ENCODE results near the gene GLI3. TPM values are rescaled to one million over a fixed set of nuclear protein-coding genes. Genes with fewer than 3 reads are reported as not detected.

The GLI3 gene
- total and polyA plus RNA-seq, 12 donors = 1.1 to 18.0 (median 4.6) TPM

GRCh38 chr7:42226354-42226941 is 10.6 kb downstream of the GLI3 start:
- DNase-seq = no peak
- H3K4me3 ChIP-seq = no peak overlapping the region
- intact Hi-C loops (cut with DNase I) = no loop called here
- TF ChIP-seq POLR2A (IDR thresholded peaks at IDR 0.05) = no peak
- TF ChIP-seq, protein P1, sequence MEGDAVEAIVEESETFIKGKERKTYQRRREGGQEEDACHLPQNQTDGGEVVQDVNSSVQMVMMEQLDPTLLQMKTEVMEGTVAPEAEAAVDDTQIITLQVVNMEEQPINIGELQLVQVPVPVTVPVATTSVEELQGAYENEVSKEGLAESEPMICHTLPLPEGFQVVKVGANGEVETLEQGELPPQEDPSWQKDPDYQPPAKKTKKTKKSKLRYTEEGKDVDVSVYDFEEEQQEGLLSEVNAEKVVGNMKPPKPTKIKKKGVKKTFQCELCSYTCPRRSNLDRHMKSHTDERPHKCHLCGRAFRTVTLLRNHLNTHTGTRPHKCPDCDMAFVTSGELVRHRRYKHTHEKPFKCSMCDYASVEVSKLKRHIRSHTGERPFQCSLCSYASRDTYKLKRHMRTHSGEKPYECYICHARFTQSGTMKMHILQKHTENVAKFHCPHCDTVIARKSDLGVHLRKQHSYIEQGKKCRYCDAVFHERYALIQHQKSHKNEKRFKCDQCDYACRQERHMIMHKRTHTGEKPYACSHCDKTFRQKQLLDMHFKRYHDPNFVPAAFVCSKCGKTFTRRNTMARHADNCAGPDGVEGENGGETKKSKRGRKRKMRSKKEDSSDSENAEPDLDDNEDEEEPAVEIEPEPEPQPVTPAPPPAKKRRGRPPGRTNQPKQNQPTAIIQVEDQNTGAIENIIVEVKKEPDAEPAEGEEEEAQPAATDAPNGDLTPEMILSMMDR (IDR thresholded peaks at IDR 0.05) = no peak
- no peaks in the 10 kb centered on the region for H3K9me3 ChIP-seq (replicated peaks in 1 of 3)
- H3K4me1 ChIP-seq (replicated peaks in 1 of 2) = no peaks in the 10 kb centered on the region
- H3K27me3 ChIP-seq = no peaks in the 10 kb centered on the region
- no peaks in the 10 kb centered on the region for H3K36me3 ChIP-seq (replicated peaks in 1 of 2)
- H3K27ac ChIP-seq = no peak overlapping the region
- WGBS, 4 donors = 80 to 86% (median 81%) methylated on average over 5 of the region's 5 CpGs

GRCh38 chr7:42224391-42225003 is 12.5 kb downstream of the GLI3 start:
- Histone ChIP-seq H3K4me3 (no peak overlapping the region), H3K27ac (no peak overlapping the region), H3K36me3 (replicated peaks in 1 of 2) (no peaks in the 10 kb centered on the region), H3K9me3 (replicated peaks in 1 of 3) (no peaks in the 10 kb centered on the region), H3K4me1 (replicated peaks in 1 of 2) (no peaks in the 10 kb centered on the region), H3K27me3 (no peaks in the 10 kb centered on the region)
- no peak for TF ChIP-seq POLR2A (IDR thresholded peaks at IDR 0.05)
- TF ChIP-seq, protein P1 (IDR thresholded peaks at IDR 0.05) = no peak
- intact Hi-C loops (cut with DNase I) = no loop called here
- WGBS, 4 donors = 80 to 96% (median 90%) methylated on average over 8 of the region's 8 CpGs
- DNase-seq = no peak

- H3K27ac ChIP-seq = no peak overlapping the region
- 84 to 89% (median 87%) methylated on average over 11 of the region's 11 CpGs for WGBS, 4 donors
- DNase-seq = no peak
- TF ChIP-seq, protein P1 (IDR thresholded peaks at IDR 0.05) = no peak
- TF ChIP-seq POLR2A (IDR thresholded peaks at IDR 0.05) = no peak
- intact Hi-C loops (cut with DNase I) = no loop called here
- no peaks in the 10 kb centered on the region for H3K27me3 ChIP-seq
- H3K4me1 ChIP-seq (replicated peaks in 1 of 2) = no peaks in the 10 kb centered on the region
- no peaks in the 10 kb centered on the region for H3K9me3 ChIP-seq (replicated peaks in 1 of 3)
- H3K4me3 ChIP-seq = no peak overlapping the region
- H3K36me3 ChIP-seq (replicated peaks in 1 of 2) = no peaks in the 10 kb centered on the region
Observed at GRCh38 chr7:42222891-42223290, 14.1 kb downstream of the GLI3 start.

DNA sequence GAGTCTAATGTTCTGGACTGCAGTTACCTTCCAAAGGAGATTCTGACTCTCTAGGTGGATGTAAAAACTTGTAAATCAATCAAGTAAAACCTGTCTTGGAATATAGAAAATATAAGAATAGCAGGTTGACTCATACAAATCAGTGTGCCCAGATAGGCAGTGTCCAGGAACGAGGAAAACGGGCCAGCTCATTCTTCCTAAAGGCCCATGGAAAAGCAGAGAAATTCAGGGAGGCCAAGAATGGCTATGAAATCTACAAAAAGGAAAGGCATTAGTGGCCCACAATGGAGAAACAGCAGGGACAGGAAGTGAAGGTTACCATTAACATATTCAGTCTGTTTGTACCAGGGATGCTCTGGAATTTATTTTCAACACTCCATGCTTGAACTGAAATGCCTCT is 14.9 kb downstream of the GLI3 start:
- H3K27me3 ChIP-seq = no peaks in the 10 kb centered on the region
- no peaks in the 10 kb centered on the region for H3K36me3 ChIP-seq (replicated peaks in 1 of 2)
- DNase-seq = no peak
- no peaks in the 10 kb centered on the region for H3K9me3 ChIP-seq (replicated peaks in 1 of 3)
- TF ChIP-seq, protein P1 (IDR thresholded peaks at IDR 0.05) = no peak
- TF ChIP-seq POLR2A (IDR thresholded peaks at IDR 0.05) = no peak
- no peaks in the 10 kb centered on the region for H3K4me1 ChIP-seq (replicated peaks in 1 of 2)
- intact Hi-C loops (cut with DNase I) = no loop called here
- no peak overlapping the region for H3K4me3 ChIP-seq
- H3K27ac ChIP-seq = no peak overlapping the region
- WGBS, 4 donors = 93 to 98% (median 98%) methylated on average over 2 of the region's 2 CpGs

Data from adrenal gland (tissue), 12 donors.